Activated CD4-positive, alpha-beta T cell treated with anti-CD3 and anti-CD28 coated beads for 36 hours (primary cell): ENCODE measurements around the gene NNAT. TPM values are rescaled to one million over a fixed set of nuclear protein-coding genes. Genes with fewer than 3 reads are reported as not detected.

Source experiments
- ATAC-seq: fragments of 200-7000 bp; cut with Tn5 transposase; one replicate; pipeline ENCODE4 v1.10.0; 2021; ENCODE audit warnings: mild to moderate bottlenecking, moderate library complexity
- CTCF ChIA-PET: fragments of 350-600 bp; sonication (Branson Sonifier 250); formaldehyde crosslinking; loops from one replicate; lab custom pipeline; 2021; ENCODE audit warnings: antibody characterized with exemption; lab: Charles Lee
- POLR2A ChIA-PET: fragments of 350-600 bp; sonication (Branson Sonifier 250); formaldehyde crosslinking; loops from one replicate; lab custom pipeline; 2021; ENCODE audit warnings: antibody characterized with exemption, inconsistent platforms; lab: Charles Lee
- DNase-seq: peaks from one replicate; pipeline ENCODE4 v3.0.0-alpha.2; 2020
- H3K27ac Mint-ChIP-seq: one replicate; pipeline ENCODE4 v1.8.0; 2021; ENCODE audit warnings: mixed read lengths
- H3K27me3 Mint-ChIP-seq: one replicate; pipeline ENCODE4 v1.8.0; 2021; ENCODE audit warnings: mixed read lengths
- H3K36me3 Mint-ChIP-seq: one replicate; pipeline ENCODE4 v1.8.0; 2021; ENCODE audit warnings: low read depth, mixed read lengths
- H3K4me1 Mint-ChIP-seq: one replicate; pipeline ENCODE4 v1.8.0; 2021; ENCODE audit warnings: mixed read lengths
- H3K4me3 Mint-ChIP-seq: one replicate; pipeline ENCODE4 v1.8.0; 2021; ENCODE audit warnings: mild to moderate bottlenecking, moderate library complexity, mixed read lengths
- H3K9me3 Mint-ChIP-seq: one replicate; pipeline ENCODE4 v1.8.0; 2021; ENCODE audit warnings: low read depth, mixed read lengths
- intact Hi-C, 2 experiments: fragments of 100-400 bp; cut with DNase I in 1 of 2; cut with micrococcal nuclease in 1 of 2; formaldehyde crosslinking; loops; one replicate each; pipeline versions ENCODE4 v1.14.2 to v1.15.1; 2022 to 2024; cut with DNase I, micrococcal nuclease
- total RNA-seq, 2 experiments: library from RNA; stranded (reverse); gene quantifications; one replicate each; pipeline ENCODE4 v1.2.3, GENCODE V29; 2021

The NNAT gene
- total RNA-seq, 2 experiments from 2014 or later: 0.42 to 0.91 TPM

GRCh38 chr20:37571033-37571432, 50.0 kb downstream of the NNAT start:
- H3K9me3 Mint-ChIP-seq: no peaks in the 10 kb centered on the region
- H3K4me3 Mint-ChIP-seq: no peak overlapping the region
- H3K27ac Mint-ChIP-seq: no peak overlapping the region
- DNase-seq: no peak
- H3K27me3 Mint-ChIP-seq: peaks cover 26% of the 10 kb centered on the region
- no peaks in the 10 kb centered on the region for H3K4me1 Mint-ChIP-seq
- CTCF ChIA-PET: no interaction called here
- POLR2A ChIA-PET: no interaction called here
- no peaks in the 10 kb centered on the region for H3K36me3 Mint-ChIP-seq
- no peak for ATAC-seq
- intact Hi-C loops: no loop called here

Other genes starting within 250 kb of the NNAT start
- 10 to 100 TPM; 11.9 to 13.5 TPM for gene MANBAL, start 231.6 kb upstream of the NNAT start, total RNA-seq
- 1 to 10 TPM; 4.2 to 5.7 TPM for gene SRC, start 175.1 kb upstream of the NNAT start, total RNA-seq
- gene BLCAP, start 6.6 kb downstream of the NNAT start, total RNA-seq: 10 to 100 TPM; 17.7 to 18.6 TPM
- 10 to 100 TPM; 72.6 to 93.4 TPM for gene CTNNBL1, start 172.8 kb downstream of the NNAT start, total RNA-seq